IMR-90 (cell line): ENCODE measurements around the gene KLHL2. TPM values are rescaled to one million over a fixed set of nuclear protein-coding genes. Genes with fewer than 3 reads are reported as not detected.

ENCODE experiments used
- ATAC-seq: fragments of 200-7000 bp; cut with Tn5 transposase; 2 replicates; pipeline ENCODE4 v1.9.1; 2020; ENCODE audit warnings: low read depth, mild to moderate bottlenecking, moderate library complexity
- BruUV-seq: library from RNA; stranded (reverse); fragments of 400-500 nt; replicated peaks from 2 replicates; lab custom pipeline; 2021; lab: Mats Ljungman, UMichigan
- CTCF ChIA-PET: fragments of 300-600 bp; formaldehyde crosslinking; extraction: SDS; loops from one replicate; lab custom pipeline; 2021; ENCODE audit warnings: antibody characterized with exemption; lab: Yijun Ruan, JAX
- POLR2A ChIA-PET: fragments of 300-600 bp; sonication (Branson Sonifier 250); formaldehyde crosslinking; loops from one replicate; lab custom pipeline; 2022; ENCODE audit warnings: antibody characterized with exemption; ENCODE audit not compliant: unreplicated experiment; lab: Charles Lee
- DNase-seq: peaks from one replicate; pipeline ENCODE4 v3.0.0; 2013
- H2AFZ ChIP-seq: replicated peaks from 2 replicates; pipeline ENCODE3; 2013; ENCODE audit warnings: low read length, mild to moderate bottlenecking; ENCODE audit not compliant: poor library complexity
- H2AK5ac ChIP-seq: 2 replicates; pipeline ENCODE4 v1.6.1; 2013; ENCODE audit warnings: low read depth, low read length, inconsistent platforms
- H2AK9ac ChIP-seq: replicated peaks from 2 replicates; pipeline ENCODE3; 2013; ENCODE audit warnings: mild to moderate bottlenecking, low read depth, low read length, moderate library complexity; ENCODE audit not compliant: poor library complexity
- H2BK120ac ChIP-seq: 2 replicates; pipeline ENCODE4 v1.6.1; 2013; ENCODE audit warnings: low read depth, low read length, inconsistent platforms
- H2BK15ac ChIP-seq: 3 replicates; pipeline ENCODE4 v1.6.1; 2013; ENCODE audit warnings: low read depth, low read length, inconsistent platforms
- H2BK20ac ChIP-seq: 2 replicates; pipeline ENCODE4 v1.6.1; 2013; ENCODE audit warnings: low read depth, mild to moderate bottlenecking, inconsistent platforms, low read length, moderate library complexity
- H2BK5ac ChIP-seq: 2 replicates; pipeline ENCODE4 v1.6.1; 2013; ENCODE audit warnings: mild to moderate bottlenecking, low read depth, low read length, inconsistent platforms; ENCODE audit not compliant: poor library complexity, severe bottlenecking
- H3K14ac ChIP-seq: replicated peaks from 2 replicates; pipeline ENCODE4 v1.6.1; 2013; ENCODE audit warnings: low read depth, low read length, inconsistent platforms
- H3K18ac ChIP-seq: 2 replicates; pipeline ENCODE4 v1.6.1; 2013; ENCODE audit warnings: low read depth, low read length, control low read depth
- H3K23ac ChIP-seq: 2 replicates; pipeline ENCODE4 v1.6.1; 2013; ENCODE audit warnings: low read depth, low read length, inconsistent platforms
- H3K27ac ChIP-seq: 2 replicates; pipeline ENCODE4 v1.5.1; 2013; ENCODE audit warnings: mild to moderate bottlenecking, control low read depth, low read length; ENCODE audit not compliant: insufficient read depth
- H3K27me3 ChIP-seq: 2 replicates; pipeline ENCODE4 v1.6.1; 2013; ENCODE audit warnings: low read length; ENCODE audit not compliant: control insufficient read depth, insufficient read depth
- H3K36me3 ChIP-seq: 2 replicates; pipeline ENCODE4 v1.6.1; 2013; ENCODE audit warnings: low read length, mixed read lengths; ENCODE audit not compliant: control insufficient read depth, insufficient read depth
- H3K4ac ChIP-seq: 2 replicates; pipeline ENCODE4 v1.6.1; 2013; ENCODE audit warnings: low read depth, low read length, inconsistent platforms
- H3K4me1 ChIP-seq: 2 replicates; pipeline ENCODE4 v1.6.1; 2013; ENCODE audit warnings: low read length, mixed read lengths; ENCODE audit not compliant: control insufficient read depth, insufficient read depth
- H3K4me2 ChIP-seq: 2 replicates; pipeline ENCODE4 v1.6.1; 2013; ENCODE audit warnings: low read depth, mild to moderate bottlenecking, control low read depth, low read length, moderate library complexity
- H3K4me3 ChIP-seq: 2 replicates; pipeline ENCODE4 v1.5.1; 2013; ENCODE audit warnings: low read depth, mild to moderate bottlenecking, control low read depth, low read length, moderate library complexity; ENCODE audit not compliant: insufficient read depth
- H3K56ac ChIP-seq: 2 replicates; pipeline ENCODE4 v1.6.1; 2013; ENCODE audit warnings: low read length, inconsistent platforms; ENCODE audit not compliant: insufficient read depth; ENCODE audit errors: extremely low read depth
- H3K79me1 ChIP-seq, 2 experiments: 2 replicates each; pipeline ENCODE4 v1.6.1; 2013; ENCODE audit warnings: low read length in 2 of 2, inconsistent platforms in 1 of 2, low read depth in 1 of 2
- H3K9ac ChIP-seq: 2 replicates; pipeline ENCODE4 v1.6.1; 2013; ENCODE audit warnings: low read depth, low read length, control low read depth
- H3K9me1 ChIP-seq: 2 replicates; pipeline ENCODE4 v1.6.1; 2013; ENCODE audit warnings: low read length, inconsistent platforms; ENCODE audit not compliant: insufficient read depth
- H3K9me3 ChIP-seq: 2 replicates; pipeline ENCODE4 v1.6.1; 2013; ENCODE audit warnings: low read length; ENCODE audit not compliant: control insufficient read depth, insufficient read depth
- H4K20me1 ChIP-seq: 2 replicates; pipeline ENCODE4 v1.6.1; 2013; ENCODE audit warnings: low read length, inconsistent platforms; ENCODE audit not compliant: insufficient read depth
- H4K5ac ChIP-seq: 2 replicates; pipeline ENCODE4 v1.6.1; 2013; ENCODE audit warnings: mild to moderate bottlenecking, low read depth, low read length, control low read depth
- H4K8ac ChIP-seq, 2 experiments: 2 replicates each; pipeline ENCODE4 v1.6.1; 2013; ENCODE audit warnings: low read depth in 2 of 2, low read length in 2 of 2, control low read depth in 1 of 2, inconsistent platforms in 1 of 2
- H4K91ac ChIP-seq: 2 replicates; pipeline ENCODE4 v1.6.1; 2013; ENCODE audit warnings: low read depth, low read length, inconsistent platforms; ENCODE audit not compliant: insufficient read depth
- BHLHE40 ChIP-seq: fragments of 150-350 bp; IDR thresholded peaks from 2 replicates; pipeline ENCODE4 v1.6.1; 2016; ENCODE audit warnings: mild to moderate bottlenecking, low read depth, low read length
- CEBPB ChIP-seq: IDR thresholded peaks from 2 replicates; pipeline ENCODE4 v1.6.1; 2012; ENCODE audit warnings: low read depth, low read length, improper control_type of control experiment
- CHD1 ChIP-seq: IDR thresholded peaks from 2 replicates; pipeline ENCODE4 v1.6.1; 2012; ENCODE audit warnings: low read depth, low read length, improper control_type of control experiment
- CTCF ChIP-seq: conservative IDR thresholded peaks from 2 replicates; pipeline ENCODE4 v1.5.1; 2012; ENCODE audit warnings: mild to moderate bottlenecking, low read depth, low read length, improper control_type of control experiment
- ELK1 ChIP-seq: fragments of 150-350 bp; IDR thresholded peaks from 2 replicates; pipeline ENCODE4 v1.6.1; 2016; ENCODE audit warnings: low read depth, mild to moderate bottlenecking, low read length, moderate library complexity, borderline replicate concordance
- FOS ChIP-seq: fragments of 150-350 bp; IDR thresholded peaks from 2 replicates; pipeline ENCODE4 v1.6.1; 2016; ENCODE audit warnings: low read depth, low read length
- MAFK ChIP-seq: IDR thresholded peaks from 2 replicates; pipeline ENCODE4 v1.6.1; 2012; ENCODE audit warnings: low read depth, low read length, improper control_type of control experiment
- MAZ ChIP-seq: IDR thresholded peaks from 2 replicates; pipeline ENCODE4 v1.6.1; 2012; ENCODE audit warnings: low read depth, mild to moderate bottlenecking, low read length, improper control_type of control experiment, moderate library complexity, borderline replicate concordance
- MXI1 ChIP-seq: IDR thresholded peaks from 2 replicates; pipeline ENCODE4 v1.6.1; 2012; ENCODE audit warnings: low read depth, mild to moderate bottlenecking, low read length, moderate library complexity, borderline replicate concordance
- NFE2L2 ChIP-seq: fragments of 150-350 bp; IDR thresholded peaks from 2 replicates; pipeline ENCODE4 v1.6.1; 2016; ENCODE audit warnings: low read depth, mild to moderate bottlenecking, low read length
- POLR2A ChIP-seq: IDR thresholded peaks from 2 replicates; pipeline ENCODE4 v1.6.1; 2012; ENCODE audit warnings: mild to moderate bottlenecking, low read depth, low read length
- RAD21 ChIP-seq: IDR thresholded peaks from 2 replicates; pipeline ENCODE4 v1.6.1; 2012; ENCODE audit warnings: low read length, improper control_type of control experiment
- RCOR1 ChIP-seq: IDR thresholded peaks from 2 replicates; pipeline ENCODE4 v1.6.1; 2012; ENCODE audit warnings: mild to moderate bottlenecking, low read length, improper control_type of control experiment; ENCODE audit not compliant: insufficient replicate concordance
- RFX5 ChIP-seq: IDR thresholded peaks from 2 replicates; pipeline ENCODE4 v1.8.0; 2012; ENCODE audit warnings: low read depth, mild to moderate bottlenecking, low read length, moderate library complexity
- SMC3 ChIP-seq: fragments of 150-350 bp; IDR thresholded peaks from 2 replicates; pipeline ENCODE4 v1.6.1; 2016; ENCODE audit warnings: low read depth, mild to moderate bottlenecking, antibody characterized with exemption, low read length, moderate library complexity
- WGBS, 2 experiments: methylation state at CpG; one replicate each; pipeline versions ENCODE4 v1.1.5 to v1.1.7; 2013; ENCODE audit warnings: missing lambda C conversion rate in 2 of 2; ENCODE audit not compliant: insufficient read length in 1 of 2; ENCODE audit errors: extremely low coverage in 2 of 2; 5-methylcytosine and 5-hydroxymethylcytosine counted together
- dilution Hi-C: fragments of 300-500 bp; cut with HindIII; formaldehyde crosslinking; loops from one replicate; pipeline ENCODE4 v1.14.3; 2018; ENCODE audit warnings: low sequenced_read_pairs; ENCODE audit not compliant: unreplicated experiment
- in situ Hi-C: fragments of 300-500 bp; cut with MboI; formaldehyde crosslinking; loops from 3 replicates; pipeline ENCODE4 v1.14.3; 2019; ENCODE audit warnings: low sequenced_read_pairs, inconsistent platforms, mixed read lengths
- intact Hi-C: fragments of 100-400 bp; cut with micrococcal nuclease; formaldehyde crosslinking; loops from 2 replicates; pipeline ENCODE4 v1.10.0; 2022
- polyA plus RNA-seq, 3 experiments: library from polyadenylated mRNA; depleted of rRNA; stranded (reverse); fragments of >200 nt; gene quantifications; 2 replicates each; pipeline ENCODE4 v1.2.3, GENCODE V29; 2012; ENCODE audit warnings: low replicate concordance in 1 of 3
- total RNA-seq: library from RNA; depleted of rRNA; stranded (reverse); fragments of >200 nt; gene quantifications from 2 replicates; pipeline ENCODE4 v1.2.3, GENCODE V29; 2012
- TF ChIP-seq, protein P1 (sequence below): fragments of 150-350 bp; IDR thresholded peaks from 2 replicates; pipeline ENCODE4 v1.6.1; 2017; ENCODE audit warnings: mild to moderate bottlenecking, antibody characterized with exemption, low read length, low read depth

The KLHL2 gene
- total and polyA plus RNA-seq, 2 of the 4 experiments (the other 2 are of a cell fraction) = 11.0 to 12.4 TPM

GRCh38 chr4:165217325-165217724 lies 10.0 kb downstream of the KLHL2 start:
- H2AK5ac ChIP-seq = no peak overlapping the region
- H3K56ac ChIP-seq = no peak overlapping the region
- H3K9me3 ChIP-seq = no peaks in the 10 kb centered on the region
- ATAC-seq = no peak
- H2BK20ac ChIP-seq = no peak overlapping the region
- no peaks in the 10 kb centered on the region for H3K9me1 ChIP-seq
- no peak overlapping the region for H2AFZ ChIP-seq
- H4K5ac ChIP-seq = peak overlapping the region; percentile 31; the same call in 1 of the 2 replicates
- no peak overlapping the region for H3K4ac ChIP-seq
- no peak overlapping the region for H3K23ac ChIP-seq
- no CpG with 5 or more reads among the region's 3 CpGs for WGBS, 2 experiments
- in situ Hi-C loops = loop anchor here (25.0 kb wide), 1 partner anchor 120 kb away; the partner anchor contains the start of gene MSMO1
- TF ChIP-seq ELK1 = no peak
- no peak for TF ChIP-seq RCOR1
- no peak for TF ChIP-seq CTCF
- no peak for TF ChIP-seq CEBPB
- TF ChIP-seq MAZ = no peak
- TF ChIP-seq FOS = no peak
- TF ChIP-seq RFX5 = no peak
- no peak for TF ChIP-seq CHD1
- TF ChIP-seq RAD21 = no peak
- no peak for TF ChIP-seq POLR2A
- TF ChIP-seq, protein P1, sequence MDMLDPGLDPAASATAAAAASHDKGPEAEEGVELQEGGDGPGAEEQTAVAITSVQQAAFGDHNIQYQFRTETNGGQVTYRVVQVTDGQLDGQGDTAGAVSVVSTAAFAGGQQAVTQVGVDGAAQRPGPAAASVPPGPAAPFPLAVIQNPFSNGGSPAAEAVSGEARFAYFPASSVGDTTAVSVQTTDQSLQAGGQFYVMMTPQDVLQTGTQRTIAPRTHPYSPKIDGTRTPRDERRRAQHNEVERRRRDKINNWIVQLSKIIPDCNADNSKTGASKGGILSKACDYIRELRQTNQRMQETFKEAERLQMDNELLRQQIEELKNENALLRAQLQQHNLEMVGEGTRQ = no peak
- no peak for TF ChIP-seq MAFK
- TF ChIP-seq MXI1 = no peak
- no peak for TF ChIP-seq NFE2L2
- TF ChIP-seq BHLHE40 = no peak
- TF ChIP-seq SMC3 = no peak
- H3K27ac ChIP-seq = no peak overlapping the region
- no peaks in the 10 kb centered on the region; the same call in 1 of the 2 replicates for H3K36me3 ChIP-seq
- no peak overlapping the region for H4K8ac ChIP-seq
- no peak overlapping the region for H3K14ac ChIP-seq
- H3K9ac ChIP-seq = no peak overlapping the region
- DNase-seq = no peak
- dilution Hi-C loops = no loop called here
- no peak overlapping the region for H4K91ac ChIP-seq
- H4K20me1 ChIP-seq = no peaks in the 10 kb centered on the region
- intact Hi-C loops = no loop called here
- POLR2A ChIA-PET = no interaction called here
- H3K79me1 ChIP-seq = peaks cover 5 to 9% of the 10 kb centered on the region in 2 experiments
- no TSS peak for BruUV-seq
- no peak overlapping the region for H2BK120ac ChIP-seq
- H2BK5ac ChIP-seq = no peak overlapping the region
- CTCF ChIA-PET = no interaction called here
- no peak overlapping the region for H2BK15ac ChIP-seq
- no peak overlapping the region for H3K4me3 ChIP-seq
- no peak overlapping the region for H2AK9ac ChIP-seq
- peak overlapping the region; percentile 62; the same call in 1 of the 2 replicates for H3K4me2 ChIP-seq
- H3K4me1 ChIP-seq = peaks cover 7% of the 10 kb centered on the region
- H3K18ac ChIP-seq = peak overlapping the region; percentile 19; the same call in 1 of the 2 replicates
- no peaks in the 10 kb centered on the region for H3K27me3 ChIP-seq
